ENCODE data around the gene SEMA5B.

SEMA5B gene

DNA sequence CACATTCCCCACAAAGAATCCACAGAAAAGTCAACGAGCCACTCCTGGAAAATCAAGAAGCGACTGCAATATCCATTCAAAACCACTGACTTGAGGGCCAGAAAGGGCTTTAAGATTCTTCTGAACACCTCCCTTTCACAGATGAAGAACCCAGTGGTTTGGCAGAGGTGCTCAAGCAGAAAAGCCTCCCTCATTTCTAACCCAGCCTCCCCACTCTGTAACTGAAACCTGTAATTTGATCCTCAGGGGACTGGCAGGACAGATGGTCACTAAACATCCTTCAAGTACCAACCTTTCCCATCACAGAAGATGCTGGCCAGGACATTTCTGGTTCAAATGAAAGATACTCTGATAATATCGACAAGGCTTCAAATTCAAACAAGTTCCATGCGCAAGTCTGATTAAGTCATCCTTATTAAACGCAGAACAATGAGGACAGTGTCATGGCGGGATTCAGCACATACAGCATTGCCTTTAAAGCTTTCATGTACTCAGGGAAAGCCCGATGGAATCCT is 5.5 kb downstream of the SEMA5B start:
- no peak for DNase-seq

DNA sequence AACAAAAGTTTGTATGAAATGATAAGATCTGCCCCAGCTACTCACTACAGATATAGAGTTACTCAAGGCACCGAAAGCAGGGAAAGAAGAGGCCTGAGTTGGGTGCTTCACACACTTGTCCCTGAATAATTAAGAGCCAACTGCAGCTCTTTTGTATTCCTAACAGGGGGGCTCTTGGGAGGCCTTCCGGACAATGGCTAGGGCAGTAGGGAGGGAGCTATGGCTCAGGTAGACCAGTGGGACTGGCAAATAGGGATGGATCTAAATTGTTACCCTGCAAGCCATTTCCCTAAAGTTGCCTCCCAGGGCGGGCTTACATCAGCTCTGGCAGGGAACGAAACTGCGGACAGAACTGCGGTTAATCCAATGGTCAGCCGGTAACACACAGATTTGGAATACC is 6.2 kb downstream of the SEMA5B start:
- no peak for DNase-seq

DNA sequence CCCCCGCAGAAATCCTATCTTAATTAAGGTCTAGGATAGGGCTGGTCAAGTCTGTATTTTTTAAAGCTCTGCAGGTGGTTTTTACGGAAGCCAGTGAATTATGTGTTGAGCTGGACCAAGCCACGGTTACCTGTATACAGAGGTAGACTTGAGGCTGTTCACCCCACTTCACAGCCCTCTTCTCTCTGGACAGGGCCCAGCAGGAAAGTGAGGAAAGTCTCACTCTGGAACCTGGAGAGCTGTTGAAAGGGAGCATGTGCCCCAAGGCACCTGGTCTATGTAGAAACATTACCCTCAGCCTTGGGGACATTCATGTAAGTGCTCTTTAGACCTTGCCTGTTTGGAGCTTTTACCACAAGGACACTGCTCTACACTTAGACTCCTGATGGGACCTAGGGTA is 6.9 kb downstream of the SEMA5B start:
- no peak for DNase-seq

DNA sequence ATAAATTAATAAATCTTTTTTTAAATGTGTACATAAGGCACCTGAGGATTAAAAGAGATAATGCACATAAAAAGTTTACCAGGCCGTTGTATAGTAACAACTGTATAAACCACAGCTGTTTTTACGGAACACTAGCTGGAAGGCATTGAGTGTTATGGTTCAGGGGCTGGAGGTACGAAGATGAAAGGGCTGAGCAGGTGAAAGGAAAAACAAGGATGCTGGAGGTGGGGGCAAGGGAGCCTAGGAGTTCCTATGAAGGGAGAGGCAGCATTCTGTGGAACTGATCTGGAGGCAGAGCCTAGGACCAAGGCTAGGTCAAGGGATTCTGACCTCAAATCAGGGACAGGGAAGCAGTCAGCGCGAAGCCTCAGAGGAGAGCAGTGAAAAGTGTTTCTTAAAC is 8.0 kb downstream of the SEMA5B start:
- DNase-seq, result no peak

DNA sequence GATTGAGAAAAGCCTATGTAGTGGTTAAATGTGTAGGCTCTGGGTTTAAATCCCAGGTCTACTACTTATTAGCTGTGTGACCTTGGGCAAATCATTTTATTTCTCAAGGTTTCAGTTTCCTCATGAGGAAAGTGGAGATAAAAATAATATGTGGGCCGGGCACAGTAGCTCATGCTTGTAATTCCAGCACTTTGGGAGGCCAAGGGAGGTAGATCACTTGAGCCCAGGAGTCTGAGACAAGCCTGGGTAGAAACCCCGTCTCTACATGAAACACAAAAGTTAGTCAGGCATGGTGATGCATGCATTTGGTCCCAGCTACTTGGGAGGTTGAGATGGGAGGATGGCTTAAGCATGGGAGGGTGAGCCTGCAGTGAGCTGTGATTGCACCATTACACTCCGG is 8.4 kb downstream of the SEMA5B start:
- DNase-seq, result no peak

DNA sequence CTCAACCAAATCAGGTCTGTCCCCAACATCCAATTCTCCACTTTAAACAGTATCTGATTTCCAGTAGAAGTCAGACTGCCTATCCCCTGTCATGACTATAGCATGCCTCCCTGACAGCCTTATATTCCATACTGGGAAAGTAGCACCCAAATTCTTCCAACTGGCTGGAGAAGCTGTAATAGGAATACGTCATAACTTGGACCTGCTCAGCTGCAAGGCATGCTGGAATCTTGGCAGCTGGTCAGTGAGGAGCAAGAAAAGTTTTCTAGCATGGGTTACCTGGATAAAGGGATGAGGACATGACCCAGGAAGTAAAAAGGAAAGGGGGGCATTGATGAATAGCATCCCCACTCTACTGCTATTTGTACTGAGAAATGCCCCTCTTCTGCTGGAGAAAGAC is 8.9 kb downstream of the SEMA5B start:
- DNase-seq, result no peak

DNA sequence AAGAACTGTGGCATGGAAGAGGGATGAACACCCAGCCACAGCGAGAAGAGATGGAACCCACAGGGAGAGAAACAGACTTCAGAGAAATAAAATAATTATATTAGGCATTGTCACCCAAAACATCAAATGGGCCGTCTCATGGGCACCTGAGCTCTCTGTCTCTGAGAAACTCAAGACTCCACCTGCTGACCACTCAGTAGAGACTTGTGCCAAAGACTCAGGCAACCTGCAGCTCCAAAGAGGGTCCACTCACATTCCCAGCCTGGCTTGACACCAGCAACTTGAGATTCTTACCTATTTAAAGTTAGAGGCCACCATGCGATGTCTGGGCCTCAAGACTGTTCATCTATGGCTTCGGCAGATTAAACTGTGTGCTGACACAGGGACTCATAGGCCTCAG is 12.0 kb downstream of the SEMA5B start:
- DNase-seq, result no peak

DNA sequence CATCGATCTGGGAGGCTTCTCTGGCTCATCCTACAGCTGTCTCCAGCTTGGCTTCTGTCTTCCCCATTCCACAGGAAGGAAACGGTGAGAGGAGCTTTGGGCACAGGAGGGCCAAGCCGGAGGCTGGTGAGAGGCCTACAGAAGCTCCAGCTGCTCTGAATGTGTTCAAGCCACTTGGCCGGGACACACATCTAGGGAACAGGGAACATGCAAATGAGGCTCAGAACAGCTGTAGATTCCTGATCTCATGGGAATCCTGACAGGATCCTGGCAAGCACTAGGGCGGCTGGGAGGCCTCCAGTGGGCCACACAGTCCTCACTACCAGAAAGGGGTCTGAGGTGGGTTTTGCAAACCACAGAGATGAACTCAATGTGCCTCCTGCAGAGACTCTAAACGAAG is 13.7 kb downstream of the SEMA5B start:
- no peak for DNase-seq

DNA sequence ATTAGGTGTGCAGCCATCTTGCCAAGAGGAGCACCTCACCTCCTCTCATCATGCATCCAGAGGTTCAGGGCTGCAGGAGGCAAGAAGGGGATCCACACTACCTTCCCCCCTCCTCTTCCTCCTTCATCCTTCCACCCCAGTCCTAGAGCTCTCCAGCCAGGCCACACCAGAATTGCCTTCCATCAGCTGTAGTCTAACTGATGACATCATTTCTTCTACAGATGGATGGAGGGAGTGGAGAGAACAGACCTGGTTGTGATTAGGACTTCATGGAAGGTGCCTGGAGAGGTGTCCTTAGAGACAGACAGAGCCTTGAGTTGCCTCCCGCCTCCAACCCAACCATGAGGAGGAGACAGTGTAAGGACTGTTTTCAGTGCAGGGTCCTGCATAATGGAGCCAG is 14.9 kb downstream of the SEMA5B start:
- DNase-seq, result no peak

DNA sequence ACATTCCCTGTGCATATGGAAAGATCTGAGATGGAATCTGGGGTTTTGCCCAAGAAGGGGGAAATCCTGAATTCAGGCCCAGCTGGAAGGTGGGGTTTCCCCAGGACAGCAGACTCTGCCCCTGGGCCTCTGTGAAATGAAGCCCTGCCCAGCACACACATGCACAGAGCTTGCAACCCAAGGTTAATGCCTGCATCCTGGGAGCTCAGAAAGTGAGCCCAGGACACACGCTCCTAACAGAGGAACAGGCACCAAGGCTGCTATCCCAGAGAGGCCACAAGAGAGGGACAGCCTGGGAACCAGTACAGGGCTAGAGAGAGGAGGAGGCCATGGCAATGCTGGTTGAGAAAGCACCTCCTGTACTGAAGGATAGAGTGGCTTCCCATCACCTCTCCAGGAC is 16.1 kb downstream of the SEMA5B start:
- no peak for DNase-seq

DNA sequence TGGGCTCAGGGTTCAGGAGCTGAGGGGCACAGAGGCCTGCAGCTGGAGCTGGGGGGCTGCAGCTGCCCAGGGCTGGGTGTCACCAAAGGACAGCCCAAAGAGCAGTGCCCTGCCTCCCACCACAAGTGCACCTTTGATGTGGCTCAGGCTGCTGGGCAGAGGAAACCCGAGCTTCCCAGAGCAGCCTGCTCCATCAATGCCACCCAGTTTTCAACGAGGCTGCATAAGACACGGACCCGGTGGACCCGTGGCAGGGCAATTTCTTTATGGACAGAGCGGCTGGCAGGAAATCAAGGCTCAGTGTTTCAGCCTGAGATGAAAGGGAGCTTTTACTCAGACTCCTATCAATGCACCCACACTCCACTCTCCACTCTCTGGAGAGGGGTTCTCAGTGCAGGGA is 18.7 kb downstream of the SEMA5B start:
- no peak for DNase-seq

DNA sequence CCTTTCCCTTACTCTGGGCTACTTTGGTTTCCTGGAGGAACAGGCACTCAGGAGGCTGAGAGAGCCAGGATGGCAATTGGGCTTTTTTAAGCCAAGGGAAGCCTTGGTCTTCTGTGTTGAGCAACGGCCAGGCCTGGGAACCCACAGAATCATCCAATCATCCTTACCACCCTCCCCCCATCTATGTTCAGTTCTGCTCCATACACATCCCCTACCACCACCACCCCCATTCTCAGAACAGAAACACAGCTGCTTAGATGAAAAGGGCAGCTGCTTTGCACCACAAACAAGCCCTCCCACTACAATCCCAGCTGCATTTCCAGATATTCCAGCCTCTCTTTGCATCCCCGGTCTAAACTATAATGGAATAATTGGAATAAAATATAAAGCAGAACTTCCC is 21.0 kb downstream of the SEMA5B start:
- no peak for DNase-seq

DNA sequence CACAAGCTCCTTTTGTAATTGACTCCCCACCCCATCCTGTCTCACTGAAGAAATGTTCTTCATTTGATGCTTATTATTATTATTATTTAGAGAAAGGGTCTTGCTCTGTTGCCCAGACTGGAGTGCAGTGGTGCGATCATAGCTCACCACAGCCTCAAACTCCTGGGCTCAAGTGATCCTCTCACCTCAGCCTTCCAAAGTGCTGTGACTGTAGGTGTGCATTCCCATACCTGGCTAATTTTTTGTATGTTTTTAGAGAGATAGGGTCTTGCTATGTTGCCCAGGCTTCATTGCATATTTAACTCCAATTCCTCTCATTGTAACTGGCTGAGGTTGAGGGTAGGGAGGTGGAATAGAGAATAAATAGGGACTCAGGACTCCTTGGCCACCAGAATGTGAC is 22.3 kb downstream of the SEMA5B start:
- DNase-seq, result no peak

DNA sequence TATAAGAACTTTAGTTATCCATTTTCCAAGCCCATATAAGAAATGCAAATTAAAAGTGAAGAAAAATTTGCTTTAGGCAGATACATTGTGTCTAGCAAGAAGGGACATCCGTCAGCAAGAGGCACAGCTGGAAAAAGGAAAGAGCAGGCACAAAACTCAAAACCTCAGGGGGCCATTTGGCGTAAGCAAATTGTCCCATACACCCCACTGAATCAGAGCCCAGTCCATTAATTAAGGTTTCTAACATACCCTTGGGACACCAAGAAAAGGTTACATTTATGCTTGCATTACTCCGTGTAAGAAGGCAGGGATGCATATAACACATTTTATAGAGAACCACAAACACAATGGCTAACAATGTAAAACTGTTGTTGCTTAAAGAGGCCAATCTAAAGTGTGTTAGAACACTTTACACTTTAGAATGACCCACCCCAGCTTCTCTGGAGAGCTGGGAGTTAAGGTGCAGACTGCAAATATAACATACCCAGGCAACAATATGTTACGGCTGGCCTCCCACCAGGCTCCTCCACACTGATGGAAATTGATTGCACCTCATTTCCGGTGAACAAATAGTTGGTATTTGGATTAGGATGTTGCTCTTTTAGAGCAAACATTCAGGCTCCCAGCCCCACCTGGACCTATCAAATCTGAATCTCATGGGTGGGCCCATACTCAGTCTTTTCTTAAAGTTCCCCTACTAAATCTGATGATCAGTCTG is 23.2 kb downstream of the SEMA5B start:
- no peak for DNase-seq

DNA sequence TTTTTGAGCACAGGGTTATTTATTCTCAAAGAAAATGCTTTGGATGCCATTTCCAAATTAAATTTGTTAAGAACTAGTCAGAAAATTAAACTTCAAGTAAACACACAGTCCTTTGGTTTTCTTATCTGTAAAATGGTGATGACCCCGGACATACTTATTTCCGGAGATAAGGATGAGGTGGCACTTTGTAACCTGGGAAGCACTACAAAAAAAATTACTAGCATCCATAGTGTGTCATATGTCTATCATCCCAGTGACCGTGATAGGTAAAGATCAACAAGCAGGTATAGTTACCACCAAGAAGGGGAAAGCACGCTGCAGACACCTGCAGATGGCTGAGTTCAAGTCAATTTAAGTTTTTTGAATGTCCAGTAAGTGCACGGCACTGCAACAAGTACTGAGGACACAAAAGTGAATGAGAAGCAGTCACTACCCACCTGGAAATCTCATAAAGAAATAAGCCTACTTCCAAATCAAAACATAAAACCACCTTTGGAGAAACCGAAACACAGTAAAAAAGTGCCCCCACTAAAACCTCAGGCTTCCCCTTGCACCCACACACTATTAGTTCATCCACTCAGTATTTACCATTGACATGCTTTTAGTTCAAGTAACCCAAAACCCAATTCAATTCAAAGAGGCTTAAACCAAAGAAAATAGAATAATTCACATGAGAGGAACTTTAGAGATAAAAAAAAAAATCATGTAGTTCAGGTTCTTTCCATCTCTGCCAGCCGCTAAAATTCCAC is 24.6 kb downstream of the SEMA5B start:
- no peak for DNase-seq

DNA sequence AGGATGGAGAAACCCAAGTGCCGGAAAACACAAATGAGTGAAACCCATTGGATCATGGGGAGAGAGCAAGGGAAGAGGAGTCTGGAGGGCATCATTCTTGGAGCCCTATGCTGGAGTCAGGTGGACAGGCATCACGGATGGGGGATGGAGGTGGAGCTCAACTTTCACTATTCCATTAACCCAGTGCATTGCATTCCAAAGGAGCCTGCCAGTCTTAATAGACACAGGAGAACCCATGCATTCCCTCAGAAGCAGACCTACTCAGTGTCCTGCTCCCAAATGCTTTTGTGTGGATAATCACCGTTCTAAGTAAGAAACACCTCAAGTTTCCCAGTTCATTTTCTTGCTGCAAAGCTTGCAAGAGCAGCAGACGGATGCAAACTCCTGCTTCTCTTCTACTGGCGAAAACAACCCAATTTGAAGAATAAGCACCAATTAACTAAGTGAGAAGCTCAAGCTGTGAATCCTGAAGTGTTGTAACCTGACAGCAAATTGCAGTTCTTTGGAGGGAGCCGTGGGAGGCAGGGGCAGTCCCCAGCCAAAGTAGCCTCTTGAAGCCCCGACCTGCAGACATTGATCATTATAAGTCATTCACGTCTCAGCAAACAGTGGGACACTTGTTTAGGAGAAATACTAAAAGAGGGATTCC is 25.3 kb downstream of the SEMA5B start:
- DNase-seq, result no peak

DNA sequence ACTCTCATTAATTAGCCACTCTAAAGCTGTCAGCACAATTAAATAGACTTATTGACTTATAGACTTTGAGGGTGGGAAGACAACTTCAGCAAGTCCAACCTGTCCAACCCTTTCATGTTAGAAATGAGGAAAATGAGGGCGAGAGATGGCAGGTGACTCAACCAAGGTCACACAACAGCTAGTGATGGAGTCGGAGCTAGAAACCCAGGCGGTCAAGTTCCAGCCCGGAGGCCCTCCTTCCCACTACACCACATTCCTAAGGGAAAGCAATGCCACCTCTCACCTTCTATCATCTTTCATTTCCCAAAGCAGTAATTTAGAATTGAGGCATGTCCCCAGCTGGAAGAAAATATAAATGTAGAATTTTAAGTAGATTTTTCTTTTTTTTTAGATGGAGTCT is 28.7 kb downstream of the SEMA5B start:
- no peak for DNase-seq

DNA sequence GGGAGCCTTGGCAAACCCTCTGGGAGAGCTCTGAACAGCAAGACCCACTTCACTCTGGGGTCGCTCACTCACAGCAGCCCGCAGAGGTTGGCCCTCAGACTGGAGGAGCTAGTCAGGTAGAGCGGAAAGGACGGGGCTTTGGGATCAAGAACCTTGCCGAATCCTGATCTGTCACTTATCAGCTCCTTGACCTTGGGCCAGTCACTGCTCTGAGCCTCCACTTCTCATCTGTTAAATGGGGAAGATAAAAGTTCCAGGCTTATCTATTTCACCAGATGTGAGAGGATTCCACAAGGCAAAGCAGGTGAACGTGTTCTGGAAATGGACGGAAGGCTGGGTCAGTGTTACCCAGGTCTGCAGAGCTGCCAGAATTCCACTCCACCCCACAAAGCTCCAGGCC is 29.4 kb downstream of the SEMA5B start:
- DNase-seq, result no peak

DNA sequence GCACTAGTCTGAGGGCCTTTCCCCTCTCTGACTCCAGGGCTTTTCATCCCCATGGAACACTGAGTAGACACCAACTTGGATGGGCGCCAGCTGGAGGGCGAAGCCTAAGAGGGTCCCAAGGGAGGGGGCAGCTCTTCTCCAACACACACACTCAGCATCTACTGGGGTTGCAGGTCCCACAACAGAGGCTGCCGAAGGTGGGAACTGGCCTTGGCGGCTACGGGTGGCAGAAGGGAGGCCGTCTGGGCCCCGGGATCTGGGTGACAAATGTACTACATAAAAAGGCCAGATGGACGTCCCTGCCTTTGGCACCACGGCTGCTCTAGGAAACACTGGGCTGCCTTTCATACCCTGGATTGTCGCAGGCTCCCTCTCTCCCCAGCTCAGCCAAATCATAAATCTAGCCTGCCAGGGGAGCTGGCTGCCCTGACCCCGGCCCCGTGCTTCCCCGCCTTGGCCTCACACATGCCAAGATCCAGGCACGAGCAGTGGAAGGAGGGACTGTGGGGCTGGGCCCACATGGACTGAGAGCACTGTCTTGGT is 31.5 kb downstream of the SEMA5B start:
- DNase-seq, result no peak

DNA sequence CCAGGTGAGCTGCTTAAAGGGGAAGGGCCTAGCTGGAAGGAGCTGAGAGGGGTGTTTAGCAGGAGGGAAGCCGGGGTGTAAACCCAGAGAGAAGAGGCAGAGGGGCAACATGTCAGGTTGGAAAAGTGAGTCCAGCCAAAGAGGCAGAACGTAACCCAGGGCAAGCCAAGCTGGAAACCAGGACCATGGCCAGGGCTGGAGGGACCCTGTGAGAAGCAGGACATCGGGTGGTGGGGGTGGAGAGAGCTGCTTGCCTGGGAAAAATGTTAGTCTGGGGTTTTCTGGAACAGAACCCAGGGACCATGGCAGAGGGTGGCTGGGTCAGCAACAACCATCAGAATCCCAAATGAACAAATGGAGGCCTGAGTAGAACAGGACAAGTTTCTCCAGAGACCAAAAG is 32.6 kb downstream of the SEMA5B start:
- no peak for DNase-seq

DNA sequence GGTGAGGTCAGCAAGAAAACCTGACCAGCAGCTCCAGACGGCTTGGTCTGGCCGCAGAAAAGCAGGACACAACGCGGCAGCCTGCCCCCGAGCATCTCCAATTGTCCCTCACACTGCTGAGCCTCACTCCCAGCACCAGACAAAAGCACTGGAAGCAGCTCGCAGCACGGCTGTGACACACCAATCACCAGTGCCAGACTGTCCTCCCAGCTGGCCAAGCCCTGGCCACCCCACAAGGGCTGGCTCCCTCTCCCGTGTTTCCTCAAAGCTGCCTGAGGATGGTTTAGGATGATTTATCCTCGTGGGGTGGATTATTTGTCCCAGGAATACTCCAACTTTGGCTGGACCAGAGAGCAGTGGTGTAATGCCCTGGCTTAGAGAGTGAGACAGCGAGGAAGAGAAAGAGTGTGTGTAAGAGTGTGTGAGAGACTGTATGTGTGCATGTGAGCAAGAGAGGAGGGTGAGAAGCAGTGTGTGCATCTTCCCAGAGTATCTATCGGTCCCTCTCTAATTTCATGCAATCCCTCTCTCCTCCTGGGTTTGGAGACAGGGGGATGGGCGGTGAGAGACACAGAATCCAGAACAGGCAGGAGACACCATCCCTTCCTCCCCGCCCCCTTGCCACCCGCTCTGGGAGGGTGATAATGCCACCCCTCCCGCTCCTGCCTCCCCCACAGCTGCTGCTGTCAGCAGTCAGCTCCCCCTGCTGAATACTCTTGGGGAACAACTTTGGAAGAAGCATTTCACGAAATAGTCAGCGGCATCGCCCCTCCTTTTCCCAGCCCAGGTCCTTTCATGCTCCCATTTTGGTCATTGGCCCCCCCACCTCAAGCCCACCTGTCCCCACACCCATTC is 34.2 kb downstream of the SEMA5B start:
- no peak for DNase-seq

DNA sequence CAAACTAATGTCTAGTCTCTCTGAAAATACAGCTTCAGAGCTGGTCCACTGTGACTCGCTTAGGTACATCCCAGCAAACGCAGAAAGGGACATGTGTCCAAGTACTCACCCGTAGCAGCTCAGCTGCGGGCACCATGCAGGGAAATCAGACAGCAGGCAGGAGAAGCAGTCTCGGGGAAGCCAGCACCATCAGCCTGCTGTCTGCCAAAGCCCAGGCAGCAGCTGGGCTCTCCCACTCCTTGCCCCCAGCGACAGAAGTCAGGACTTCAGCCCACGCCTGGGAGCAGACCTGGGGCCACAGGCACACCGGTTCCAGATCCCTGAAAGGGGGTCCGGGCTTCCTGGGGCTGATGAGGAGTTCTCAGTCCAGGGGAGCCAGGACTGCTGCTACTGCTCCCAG is 34.9 kb downstream of the SEMA5B start:
- no peak for DNase-seq

DNA sequence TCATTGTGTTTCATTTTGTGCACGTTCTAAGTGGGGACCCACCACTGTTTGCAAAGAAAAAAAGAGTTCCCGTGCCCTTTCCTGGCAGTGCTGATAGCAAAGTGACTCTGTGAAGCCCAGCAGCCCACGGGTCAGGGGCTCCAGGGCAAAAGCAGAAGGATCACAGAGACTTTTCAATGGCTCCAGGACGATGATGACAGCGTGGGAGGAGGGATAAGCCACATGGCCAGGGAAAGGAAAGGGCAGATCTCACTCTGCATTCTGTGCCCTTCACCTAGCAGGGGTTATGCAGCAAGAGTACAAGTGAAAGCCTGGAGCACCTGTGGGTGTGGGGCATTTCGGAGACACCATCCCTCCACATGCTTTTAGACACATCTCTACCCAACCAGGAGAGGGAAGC is 35.4 kb downstream of the SEMA5B start:
- DNase-seq, result no peak
